Naive thymus-derived CD8-positive, alpha-beta T cell (primary cell): ENCODE results near the gene STK11IP. TPM values are rescaled to one million over a fixed set of nuclear protein-coding genes. Genes with fewer than 3 reads are reported as not detected.

Experiments used
- ATAC-seq, 2 donors: fragments of 150-1000 bp; cut with Tn5 transposase in 1 of 2; sonication (Bioruptor Pico), chemical (Tn5 transposase) in 1 of 2; 1 replicate in 1 of 2; 2 replicates in 1 of 2; pipeline ENCODE4 v1.10.0; 2021; ENCODE audit warnings: mild to moderate bottlenecking in 2 of 2, moderate library complexity in 2 of 2
- POLR2A ChIA-PET: fragments of 350-600 bp; sonication (Branson Sonifier 250); formaldehyde crosslinking; loops from one replicate; lab custom pipeline; 2021; ENCODE audit warnings: antibody characterized with exemption; lab: Charles Lee
- DNase-seq, 10 donors: peaks; one replicate each; pipeline versions ENCODE4 v3.0.0 to v3.0.0-alpha.2; 2020 to 2022
- H3K27ac Mint-ChIP-seq, 10 donors: one replicate each; pipeline ENCODE4 v1.8.0; 2020 to 2022; ENCODE audit warnings: mild to moderate bottlenecking in 10 of 10, mixed read lengths in 10 of 10, moderate library complexity in 4 of 10, inconsistent platforms in 1 of 10
- H3K27me3 Mint-ChIP-seq, 5 donors: one replicate each; pipeline ENCODE4 v1.8.0; 2021 to 2022; ENCODE audit warnings: mixed read lengths in 5 of 5
- H3K36me3 Mint-ChIP-seq, 3 donors: one replicate each; pipeline ENCODE4 v1.8.0; 2020 to 2022; ENCODE audit warnings: mixed read lengths in 3 of 3, mild to moderate bottlenecking in 2 of 3, inconsistent platforms in 1 of 3
- H3K4me1 Mint-ChIP-seq, 4 donors: one replicate each; pipeline ENCODE4 v1.8.0; 2021 to 2022; ENCODE audit warnings: mixed read lengths in 4 of 4
- H3K4me3 Mint-ChIP-seq, 10 donors: one replicate each; pipeline ENCODE4 v1.8.0; 2020 to 2022; ENCODE audit warnings: mild to moderate bottlenecking in 10 of 10, mixed read lengths in 10 of 10, moderate library complexity in 6 of 10, inconsistent platforms in 1 of 10
- H3K9me3 Mint-ChIP-seq, 9 donors: one replicate each; pipeline ENCODE4 v1.8.0; 2020 to 2022; ENCODE audit warnings: mixed read lengths in 9 of 9, mild to moderate bottlenecking in 3 of 9, inconsistent platforms in 1 of 9, moderate library complexity in 1 of 9
- polyA plus RNA-seq, 3 donors: library from polyadenylated mRNA; unstranded; fragments of 300-500 nt; fragmentation: Illumina TruSeq; gene quantifications; one replicate each; pipeline ENCODE4 v1.2.3, GENCODE V29; 2021
- total RNA-seq, 8 experiments: library from RNA in 2 of 8; stranded (reverse) in 2 of 8; gene quantifications; one replicate each; pipeline ENCODE4 v1.2.3 and lab custom pipeline; 2021 to 2026

STK11IP gene
- total and polyA plus RNA-seq, 5 experiments from 2014 or later, result 5.4 to 50.2 (median 9.3) TPM

DNA sequence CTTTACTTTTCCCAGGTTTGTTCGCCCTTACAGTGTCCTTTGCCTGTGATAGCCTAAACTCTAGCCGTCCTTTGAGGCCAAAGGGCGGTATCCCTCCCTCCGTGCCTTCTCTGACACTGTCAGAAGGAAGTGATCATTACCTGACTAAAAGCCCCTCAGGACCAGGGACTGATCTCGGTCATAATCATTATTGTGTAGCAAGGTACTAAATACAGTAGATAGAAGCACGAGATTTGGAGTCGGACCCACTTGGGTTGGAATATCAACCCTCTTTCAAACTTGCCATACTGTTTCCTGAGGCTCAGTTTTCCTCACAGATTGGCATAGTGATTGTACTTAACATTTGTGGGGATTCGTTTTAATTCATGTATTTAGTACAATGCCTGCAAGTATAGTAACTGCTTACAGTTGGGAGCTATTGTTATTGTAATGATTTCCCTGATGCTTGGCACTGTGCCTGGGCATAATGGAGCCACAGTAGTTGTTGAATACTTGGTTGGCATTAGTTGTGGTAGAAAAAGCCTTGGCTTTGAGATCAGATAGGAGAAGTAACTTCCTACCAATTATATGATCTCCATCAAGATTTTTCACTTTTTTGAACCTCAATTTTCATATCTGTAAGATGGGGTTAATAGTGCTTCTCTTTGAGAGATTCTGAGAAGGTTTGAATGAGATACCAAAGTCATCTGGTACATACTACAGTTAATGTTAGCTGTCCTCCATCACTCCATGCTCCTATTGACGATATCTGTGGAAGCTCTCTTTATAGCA is 836 bp downstream of the STK11IP start:
- no peak for DNase-seq
- POLR2A ChIA-PET, result interaction anchor here (0.5 to 0.6 kb wide), 2 partner anchors 996 to 1282 kb away, joined by 3 read pairs; no protein-coding TSS in a partner anchor
- peaks cover 7 to 23% (median 22%) of the 10 kb centered on the region in 4 donors for H3K4me1 Mint-ChIP-seq
- ATAC-seq, result no peak
- no peaks in the 10 kb centered on the region for H3K9me3 Mint-ChIP-seq
- H3K4me3 Mint-ChIP-seq, result peak overlapping the region; percentile 93 to 99 (median 96)
- peaks cover 0 to 4% (median 0%) of the 10 kb centered on the region in 5 donors for H3K27me3 Mint-ChIP-seq
- peak overlapping the region; percentile 90 to 99 (median 96) for H3K27ac Mint-ChIP-seq
- peaks cover 0 to 27% (median 11%) of the 10 kb centered on the region in 3 donors for H3K36me3 Mint-ChIP-seq

DNA sequence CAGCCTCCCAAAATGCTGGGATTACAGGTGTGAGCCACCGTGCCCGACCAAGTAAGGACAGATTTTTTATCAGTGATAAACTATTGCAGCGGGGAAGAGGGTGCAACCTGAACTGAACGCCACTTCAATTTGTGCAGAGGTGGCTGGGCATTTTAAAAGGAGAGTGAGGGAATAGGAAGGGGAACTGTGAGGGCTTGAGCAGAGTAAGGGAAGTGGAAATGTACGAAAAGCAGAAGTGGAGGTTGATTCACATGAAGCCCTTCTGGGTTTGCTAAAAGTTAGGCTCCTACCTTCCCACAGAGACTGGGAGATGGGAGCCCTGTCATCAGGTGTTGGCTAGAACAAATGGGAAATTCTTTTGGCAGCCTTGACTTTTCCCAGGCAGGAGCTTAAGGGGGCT is 6.1 kb downstream of the STK11IP start:
- Mint-ChIP-seq H3K27me3 (no peaks in the 10 kb centered on the region), H3K9me3 (no peaks in the 10 kb centered on the region)
- no peak for ATAC-seq

DNA sequence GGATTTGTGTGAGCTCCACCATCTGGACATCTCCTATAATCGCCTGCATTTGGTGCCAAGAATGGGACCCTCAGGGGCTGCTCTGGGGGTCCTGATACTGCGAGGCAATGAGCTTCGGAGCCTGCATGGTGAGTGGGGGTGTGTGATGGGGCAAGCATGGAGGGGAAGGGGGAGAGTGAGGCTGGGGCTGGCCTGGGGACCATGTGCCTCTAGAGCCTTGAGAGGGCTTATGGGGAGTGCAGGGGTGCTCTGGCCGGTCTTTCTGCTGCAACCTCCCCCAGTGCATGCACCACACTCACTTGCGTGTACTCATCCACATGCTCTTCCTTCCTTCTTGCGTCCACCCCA is 7.9 kb downstream of the STK11IP start:
- H3K27ac Mint-ChIP-seq, result no peak overlapping the region
- H3K36me3 Mint-ChIP-seq, result peaks cover 4 to 82% (median 27%) of the 10 kb centered on the region in 3 donors
- ATAC-seq (no peak), DNase-seq (no peak)
- H3K27me3 Mint-ChIP-seq, result no peaks in the 10 kb centered on the region
- POLR2A ChIA-PET, result no interaction called here
- no peaks in the 10 kb centered on the region for H3K9me3 Mint-ChIP-seq
- peaks cover 0 to 11% (median 3%) of the 10 kb centered on the region in 4 donors for H3K4me1 Mint-ChIP-seq
- no peak overlapping the region for H3K4me3 Mint-ChIP-seq

More for the DNA sequence above, 6.1 kb downstream of the STK11IP start:
- H3K4me1 Mint-ChIP-seq, result peaks cover 7 to 16% (median 10%) of the 10 kb centered on the region in 4 donors
- POLR2A ChIA-PET, result no interaction called here
- H3K27ac Mint-ChIP-seq, result peak overlapping the region in 1 of 10 donors; percentile 26
- H3K36me3 Mint-ChIP-seq, result peaks cover 4 to 71% (median 24%) of the 10 kb centered on the region in 3 donors
- no peak for DNase-seq
- no peak overlapping the region for H3K4me3 Mint-ChIP-seq

DNA sequence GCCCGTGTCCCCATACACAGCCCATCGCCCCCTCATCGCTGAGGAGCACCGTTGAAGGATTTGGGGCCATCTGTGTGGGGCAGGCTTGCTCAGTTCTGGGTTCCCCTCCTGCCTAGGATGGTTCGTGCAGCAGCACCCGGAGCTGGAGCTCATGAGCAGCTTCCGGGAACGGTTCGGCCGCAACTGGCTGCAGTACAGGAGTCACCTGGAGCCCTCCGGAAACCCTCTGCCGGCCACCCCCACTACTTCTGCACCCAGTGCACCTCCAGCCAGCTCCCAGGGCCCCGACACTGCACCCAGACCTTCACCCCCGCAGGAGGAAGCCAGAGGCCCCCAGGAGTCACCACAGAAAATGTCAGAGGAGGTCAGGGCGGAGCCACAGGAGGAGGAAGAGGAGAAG is 10.3 kb downstream of the STK11IP start:
- H3K27ac Mint-ChIP-seq, result no peak overlapping the region
- H3K36me3 Mint-ChIP-seq, result peaks cover 4 to 69% (median 19%) of the 10 kb centered on the region in 3 donors
- no peak overlapping the region for H3K4me3 Mint-ChIP-seq

DNA sequence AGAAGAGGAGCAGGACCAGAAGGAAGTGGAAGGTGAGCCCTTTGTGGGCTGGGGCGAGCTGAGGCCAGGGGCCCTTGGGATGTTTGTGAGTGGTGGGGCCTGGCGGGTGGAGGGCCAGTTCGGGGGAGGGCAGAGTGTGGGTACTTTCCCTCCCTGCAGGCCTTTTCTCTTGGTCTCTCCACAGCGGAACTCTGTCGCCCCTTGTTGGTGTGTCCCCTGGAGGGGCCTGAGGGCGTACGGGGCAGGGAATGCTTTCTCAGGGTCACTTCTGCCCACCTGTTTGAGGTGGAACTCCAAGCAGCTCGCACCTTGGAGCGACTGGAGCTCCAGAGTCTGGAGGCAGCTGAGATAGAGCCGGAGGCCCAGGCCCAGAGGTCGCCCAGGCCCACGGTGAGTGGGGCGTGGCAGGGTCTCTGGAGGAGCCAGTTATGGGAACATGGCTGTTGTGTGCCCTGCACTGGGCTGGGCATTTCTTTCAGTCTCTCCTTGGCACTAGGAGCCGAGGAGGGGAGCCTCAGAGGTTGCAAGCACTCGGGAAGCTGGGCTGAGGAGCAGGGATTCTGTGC is 10.8 kb downstream of the STK11IP start:
- H3K36me3 Mint-ChIP-seq, result peaks cover 4 to 66% (median 19%) of the 10 kb centered on the region in 3 donors
- DNase-seq (no peak), ATAC-seq (no peak)
- POLR2A ChIA-PET, result no interaction called here
- no peak overlapping the region for H3K27ac Mint-ChIP-seq
- no peaks in the 10 kb centered on the region for H3K9me3 Mint-ChIP-seq
- H3K27me3 Mint-ChIP-seq, result no peaks in the 10 kb centered on the region
- peaks cover 15 to 27% (median 20%) of the 10 kb centered on the region in 4 donors for H3K4me1 Mint-ChIP-seq
- H3K4me3 Mint-ChIP-seq, result no peak overlapping the region

More for the DNA sequence above, 10.3 kb downstream of the STK11IP start:
- ATAC-seq (no peak), DNase-seq (no peak)
- Mint-ChIP-seq H3K9me3 (no peaks in the 10 kb centered on the region), H3K27me3 (no peaks in the 10 kb centered on the region), H3K4me1 (peaks cover 14 to 26% (median 17%) of the 10 kb centered on the region in 4 donors)
- POLR2A ChIA-PET, result no interaction called here

DNA sequence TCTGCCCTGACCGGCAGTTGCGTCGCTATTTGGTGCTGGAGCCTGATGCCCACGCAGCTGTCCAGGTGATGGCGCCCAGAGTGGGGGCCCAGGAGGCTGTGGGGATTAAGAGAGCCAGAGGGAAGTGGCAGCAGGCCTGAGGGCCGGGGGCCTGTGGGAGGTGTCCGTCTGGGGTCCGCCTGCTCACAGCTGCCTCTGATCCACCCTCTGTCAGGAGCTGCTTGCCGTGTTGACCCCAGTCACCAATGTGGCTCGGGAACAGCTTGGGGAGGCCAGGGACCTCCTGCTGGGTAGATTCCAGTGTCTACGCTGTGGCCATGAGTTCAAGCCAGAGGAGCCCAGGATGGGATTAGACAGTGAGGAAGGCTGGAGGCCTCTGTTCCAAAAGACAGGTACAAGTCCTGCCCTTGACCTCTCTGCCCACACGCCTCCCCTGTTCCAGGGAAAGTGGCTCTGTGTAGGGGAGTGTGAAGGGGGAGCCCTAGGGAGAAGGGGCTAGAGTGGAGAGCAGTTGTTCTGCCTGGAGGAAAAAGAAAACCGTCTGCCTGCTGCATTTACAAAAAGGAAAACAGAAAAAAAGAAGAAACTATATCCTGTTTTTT is 11.6 kb downstream of the STK11IP start:
- H3K4me1 Mint-ChIP-seq, result peaks cover 14 to 22% (median 19%) of the 10 kb centered on the region in 4 donors
- peaks cover 4 to 60% (median 15%) of the 10 kb centered on the region in 3 donors for H3K36me3 Mint-ChIP-seq
- H3K27ac Mint-ChIP-seq, result peak overlapping the region in 2 of 10 donors; percentile 22 to 79
- H3K27me3 Mint-ChIP-seq, result no peaks in the 10 kb centered on the region
- no peaks in the 10 kb centered on the region for H3K9me3 Mint-ChIP-seq
- no peak for DNase-seq
- ATAC-seq, result no peak
- POLR2A ChIA-PET, result no interaction called here
- H3K4me3 Mint-ChIP-seq, result no peak overlapping the region

DNA sequence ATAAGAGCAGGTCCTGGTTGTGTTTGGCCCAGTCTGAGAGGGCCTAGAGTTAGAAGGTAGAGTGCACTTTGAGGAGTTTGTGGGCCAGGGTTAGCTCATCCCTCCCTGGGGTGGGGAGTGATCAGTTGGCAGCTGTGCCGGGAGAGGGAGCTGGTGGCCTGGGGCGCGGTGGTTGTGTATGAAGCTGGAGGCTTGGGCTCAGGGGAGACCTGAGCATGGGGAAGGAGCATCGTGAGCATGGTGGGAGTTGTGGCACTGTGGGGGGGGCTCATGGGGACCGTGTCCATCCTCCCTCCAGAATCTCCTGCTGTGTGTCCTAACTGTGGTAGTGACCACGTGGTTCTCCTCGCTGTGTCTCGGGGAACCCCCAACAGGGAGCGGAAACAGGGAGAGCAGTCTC is 13.6 kb downstream of the STK11IP start:
- Mint-ChIP-seq H3K4me3 (peak overlapping the region in 5 of 10 donors; percentile 9 to 68 (median 33)), H3K27ac (peak overlapping the region in 4 of 10 donors; percentile 7 to 79 (median 60)), H3K27me3 (no peaks in the 10 kb centered on the region), H3K36me3 (peaks cover 0 to 50% (median 14%) of the 10 kb centered on the region in 3 donors), H3K9me3 (no peaks in the 10 kb centered on the region), H3K4me1 (peaks cover 16 to 22% (median 19%) of the 10 kb centered on the region in 4 donors)
- ATAC-seq (no peak), DNase-seq (no peak)
- POLR2A ChIA-PET, result no interaction called here

DNA sequence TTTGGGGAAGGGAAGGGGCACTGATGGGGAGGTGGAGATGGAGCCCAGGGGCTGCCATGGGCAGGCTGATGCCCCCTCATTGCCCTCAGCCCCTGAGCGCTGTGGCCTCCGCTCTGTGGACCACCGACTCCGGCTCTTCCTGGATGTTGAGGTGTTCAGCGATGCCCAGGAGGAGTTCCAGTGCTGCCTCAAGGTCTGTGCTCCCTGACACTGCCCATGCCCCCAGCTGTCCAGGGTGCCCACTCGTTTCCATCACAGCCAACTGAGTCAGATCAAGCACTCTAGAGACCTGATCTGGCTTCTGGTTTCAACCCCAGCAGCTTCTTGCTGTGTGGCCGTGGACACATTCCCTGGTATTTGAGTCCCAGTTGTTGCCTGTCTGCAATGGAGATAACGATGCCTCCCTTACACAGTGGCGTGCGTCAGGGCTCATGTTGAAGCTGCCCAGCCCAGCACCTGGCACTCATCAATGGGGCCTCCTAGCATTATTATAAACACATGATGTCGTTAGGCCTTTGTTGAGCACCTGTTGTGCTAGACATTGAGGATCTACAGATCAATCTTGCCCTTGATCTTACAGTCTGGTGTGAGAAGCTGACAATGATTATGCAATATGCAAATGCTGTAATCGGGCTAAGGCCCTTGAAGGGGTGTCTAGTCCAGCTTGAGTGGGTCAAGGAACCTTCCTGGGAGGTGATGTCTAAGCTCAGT is 14.4 kb downstream of the STK11IP start:
- ATAC-seq (no peak), DNase-seq (no peak)
- H3K27ac Mint-ChIP-seq, result peak overlapping the region in 7 of 10 donors; percentile 54 to 92 (median 88)
- H3K27me3 Mint-ChIP-seq, result no peaks in the 10 kb centered on the region
- POLR2A ChIA-PET, result no interaction called here
- peaks cover 16 to 22% (median 19%) of the 10 kb centered on the region in 4 donors for H3K4me1 Mint-ChIP-seq
- no peaks in the 10 kb centered on the region for H3K9me3 Mint-ChIP-seq
- H3K4me3 Mint-ChIP-seq, result peak overlapping the region in 7 of 10 donors; percentile 17 to 83 (median 66)
- H3K36me3 Mint-ChIP-seq, result peaks cover 0 to 45% (median 14%) of the 10 kb centered on the region in 3 donors

DNA sequence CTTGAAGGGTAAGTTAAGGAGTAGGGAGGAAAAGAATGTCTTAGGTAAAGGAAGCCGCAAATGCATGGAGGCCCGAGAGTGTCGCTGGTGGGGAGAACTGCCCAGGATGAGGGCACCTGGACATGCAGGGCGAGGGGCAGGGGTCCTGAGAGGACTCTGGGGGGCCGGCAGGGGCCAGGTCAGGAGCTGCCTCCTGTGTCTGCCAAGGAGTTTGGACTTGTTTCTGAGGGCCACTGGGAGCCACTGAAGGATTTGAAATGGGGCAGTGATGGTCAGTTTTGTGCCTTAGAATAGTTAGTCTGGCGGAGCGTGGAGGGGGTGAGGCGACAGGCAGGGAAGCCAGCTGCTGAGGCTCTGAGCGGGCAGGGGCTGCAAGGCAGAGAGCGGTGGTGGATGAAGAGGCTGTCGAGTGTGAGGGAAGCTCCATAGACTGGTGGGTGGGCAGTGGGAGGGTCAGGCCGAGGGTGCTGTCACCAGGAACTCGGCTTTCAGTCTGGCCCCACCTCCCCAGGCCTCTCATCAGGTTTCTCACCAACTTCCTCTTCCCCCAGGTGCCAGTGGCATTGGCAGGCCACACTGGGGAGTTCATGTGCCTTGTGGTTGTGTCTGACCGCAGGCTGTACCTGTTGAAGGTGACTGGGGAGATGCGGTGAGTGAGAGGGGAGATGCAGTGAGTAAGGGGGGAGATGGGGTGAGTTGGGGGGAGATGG is 15.1 kb downstream of the STK11IP start:
- peaks cover 0 to 38% (median 9%) of the 10 kb centered on the region in 3 donors for H3K36me3 Mint-ChIP-seq
- no peaks in the 10 kb centered on the region for H3K9me3 Mint-ChIP-seq
- H3K27ac Mint-ChIP-seq, result peak overlapping the region in 9 of 10 donors; percentile 63 to 92 (median 88)
- H3K27me3 Mint-ChIP-seq, result no peaks in the 10 kb centered on the region
- peak overlapping the region in 9 of 10 donors; percentile 28 to 83 (median 66) for H3K4me3 Mint-ChIP-seq
- POLR2A ChIA-PET, result no interaction called here
- H3K4me1 Mint-ChIP-seq, result peaks cover 16 to 22% (median 19%) of the 10 kb centered on the region in 4 donors
- ATAC-seq (peak; percentile 72 to 93), DNase-seq (peak in 7 of 10 donors; percentile 27 to 57 (median 52))

DNA sequence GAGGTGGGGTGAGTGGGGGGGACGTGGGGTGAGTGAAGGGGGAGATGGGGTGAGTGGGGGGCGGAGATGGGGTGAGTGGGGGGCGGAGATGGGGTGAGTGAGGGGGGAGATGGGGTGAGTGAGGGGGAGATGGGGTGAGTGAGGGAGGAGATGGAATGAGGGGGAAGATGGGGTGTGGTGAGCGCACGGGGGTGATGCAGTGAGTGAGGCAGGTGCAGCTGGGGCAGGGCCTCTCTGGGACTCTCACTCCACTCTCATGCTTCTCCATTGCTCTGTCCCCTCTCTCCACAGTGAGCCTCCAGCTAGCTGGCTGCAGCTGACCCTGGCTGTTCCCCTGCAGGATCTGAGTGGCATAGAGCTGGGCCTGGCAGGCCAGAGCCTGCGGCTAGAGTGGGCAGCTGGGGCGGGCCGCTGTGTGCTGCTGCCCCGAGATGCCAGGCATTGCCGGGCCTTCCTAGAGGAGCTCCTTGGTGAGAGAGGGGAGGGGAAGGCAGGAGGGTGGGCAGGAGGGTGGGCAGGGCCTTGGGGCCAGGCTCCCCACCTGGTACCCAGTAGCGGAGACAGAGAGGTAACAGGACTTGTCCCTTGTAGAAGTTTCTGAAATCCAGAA is 15.9 kb downstream of the STK11IP start:
- H3K4me3 Mint-ChIP-seq, result peak overlapping the region in 1 of 10 donors; percentile 66
- H3K27me3 Mint-ChIP-seq, result no peaks in the 10 kb centered on the region
- H3K27ac Mint-ChIP-seq, result peak overlapping the region in 1 of 10 donors; percentile 88
- ATAC-seq (no peak), DNase-seq (no peak)
- H3K9me3 Mint-ChIP-seq, result no peaks in the 10 kb centered on the region
- POLR2A ChIA-PET, result no interaction called here
- peaks cover 16 to 22% (median 19%) of the 10 kb centered on the region in 4 donors for H3K4me1 Mint-ChIP-seq
- H3K36me3 Mint-ChIP-seq, result peaks cover 0 to 33% (median 9%) of the 10 kb centered on the region in 3 donors

DNA sequence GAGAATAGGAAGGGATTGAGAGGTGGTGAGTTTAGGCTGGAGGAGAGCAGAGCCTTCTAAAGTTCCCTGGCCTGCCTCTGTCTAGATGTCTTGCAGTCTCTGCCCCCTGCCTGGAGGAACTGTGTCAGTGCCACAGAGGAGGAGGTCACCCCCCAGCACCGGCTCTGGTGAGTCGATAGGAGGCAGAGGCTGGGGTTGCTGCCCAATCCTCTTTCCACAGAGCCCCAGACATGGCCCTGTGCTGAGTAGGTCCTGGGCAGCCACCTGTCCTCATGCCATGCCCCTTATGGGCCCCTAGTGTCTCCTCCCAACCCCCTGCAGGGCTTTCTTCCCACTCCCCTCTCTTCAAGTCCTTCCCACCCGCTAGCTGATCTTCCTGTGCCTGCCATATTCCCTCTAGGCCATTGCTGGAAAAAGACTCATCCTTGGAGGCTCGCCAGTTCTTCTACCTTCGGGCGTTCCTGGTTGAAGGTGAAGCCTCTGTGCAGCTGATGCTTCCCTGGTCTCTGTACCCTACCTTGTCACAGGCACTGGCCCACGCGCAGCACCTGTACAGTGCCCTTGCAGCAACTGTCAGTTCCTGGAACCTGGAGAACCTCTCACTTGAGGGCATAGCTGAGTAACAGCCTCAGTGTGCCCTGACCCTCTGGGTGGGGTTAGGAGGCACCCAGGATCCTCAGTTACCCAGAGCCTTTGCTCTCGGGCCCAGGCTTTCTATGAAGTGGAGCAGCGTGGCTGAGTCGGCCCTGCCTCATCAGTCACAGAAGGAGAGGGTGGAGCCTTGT is 16.6 kb downstream of the STK11IP start:
- H3K27ac Mint-ChIP-seq, result peak overlapping the region in 5 of 10 donors; percentile 30 to 77 (median 53)
- H3K36me3 Mint-ChIP-seq, result peaks cover 0 to 29% (median 9%) of the 10 kb centered on the region in 3 donors
- POLR2A ChIA-PET, result no interaction called here
- ATAC-seq (no peak), DNase-seq (no peak)
- H3K4me1 Mint-ChIP-seq, result peaks cover 16 to 22% (median 19%) of the 10 kb centered on the region in 4 donors
- H3K4me3 Mint-ChIP-seq, result peak overlapping the region in 4 of 10 donors; percentile 3 to 39 (median 24)
- H3K27me3 Mint-ChIP-seq, result no peaks in the 10 kb centered on the region
- H3K9me3 Mint-ChIP-seq, result no peaks in the 10 kb centered on the region
